Activated CD4-positive, alpha-beta T cell treated with anti-CD3 and anti-CD28 coated beads, Interleukin-2, amount 50 U/mL, for 48 hours (primary cell): ENCODE measurements around the gene XPNPEP2.

Source experiments
- DNase-seq, 2 experiments: peaks; one replicate each; pipeline ENCODE4 v3.0.0-alpha.2; 2020

The XPNPEP2 gene, protein sequence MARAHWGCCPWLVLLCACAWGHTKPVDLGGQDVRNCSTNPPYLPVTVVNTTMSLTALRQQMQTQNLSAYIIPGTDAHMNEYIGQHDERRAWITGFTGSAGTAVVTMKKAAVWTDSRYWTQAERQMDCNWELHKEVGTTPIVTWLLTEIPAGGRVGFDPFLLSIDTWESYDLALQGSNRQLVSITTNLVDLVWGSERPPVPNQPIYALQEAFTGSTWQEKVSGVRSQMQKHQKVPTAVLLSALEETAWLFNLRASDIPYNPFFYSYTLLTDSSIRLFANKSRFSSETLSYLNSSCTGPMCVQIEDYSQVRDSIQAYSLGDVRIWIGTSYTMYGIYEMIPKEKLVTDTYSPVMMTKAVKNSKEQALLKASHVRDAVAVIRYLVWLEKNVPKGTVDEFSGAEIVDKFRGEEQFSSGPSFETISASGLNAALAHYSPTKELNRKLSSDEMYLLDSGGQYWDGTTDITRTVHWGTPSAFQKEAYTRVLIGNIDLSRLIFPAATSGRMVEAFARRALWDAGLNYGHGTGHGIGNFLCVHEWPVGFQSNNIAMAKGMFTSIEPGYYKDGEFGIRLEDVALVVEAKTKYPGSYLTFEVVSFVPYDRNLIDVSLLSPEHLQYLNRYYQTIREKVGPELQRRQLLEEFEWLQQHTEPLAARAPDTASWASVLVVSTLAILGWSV

DNA sequence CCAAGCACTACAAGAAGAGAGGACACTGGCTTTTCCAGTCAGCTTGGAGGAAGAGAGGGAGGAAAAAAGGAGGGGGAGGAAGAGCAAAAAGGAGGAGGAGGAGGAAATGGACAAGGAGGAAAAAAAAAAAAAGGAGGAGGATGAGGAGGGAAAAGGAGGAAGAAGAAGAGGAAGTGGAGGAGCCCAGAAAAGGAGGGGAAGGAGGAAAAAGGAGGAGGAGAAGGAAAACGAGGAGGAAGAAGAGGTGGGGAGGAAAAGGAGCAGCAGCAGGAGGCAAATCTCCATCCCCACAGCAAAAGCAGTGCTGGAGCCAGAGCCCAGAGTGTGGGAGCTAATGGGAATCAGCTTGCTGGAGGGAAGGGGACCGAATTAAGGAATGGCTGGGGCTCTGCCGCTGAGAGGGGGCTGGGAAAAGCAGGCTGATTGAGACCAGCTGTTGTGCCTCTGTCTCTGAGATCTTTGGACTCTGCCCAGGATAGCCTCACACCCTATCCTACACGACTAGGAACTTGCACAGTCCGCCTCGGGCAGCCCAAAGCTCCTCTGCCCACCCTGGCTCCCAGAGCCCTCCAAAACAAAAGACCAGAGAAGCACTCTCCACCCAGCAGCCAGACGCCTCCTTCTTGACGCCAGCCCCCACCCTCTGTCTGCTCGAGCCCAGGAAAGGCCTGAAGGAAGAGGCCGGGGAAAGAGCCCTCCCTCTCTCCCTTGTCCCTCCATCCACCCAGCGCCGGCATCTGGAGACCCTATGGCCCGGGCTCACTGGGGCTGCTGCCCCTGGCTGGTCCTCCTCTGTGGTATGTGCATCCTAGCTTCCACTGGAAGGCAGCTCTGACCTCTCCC lies at the start of gene XPNPEP2:
TSS of gene XPNPEP2 (plus strand) at position 514 of the 843 bp plus-strand sequence. CDS start at position 749, 235 bp downstream.
- no peak for DNase-seq

DNA sequence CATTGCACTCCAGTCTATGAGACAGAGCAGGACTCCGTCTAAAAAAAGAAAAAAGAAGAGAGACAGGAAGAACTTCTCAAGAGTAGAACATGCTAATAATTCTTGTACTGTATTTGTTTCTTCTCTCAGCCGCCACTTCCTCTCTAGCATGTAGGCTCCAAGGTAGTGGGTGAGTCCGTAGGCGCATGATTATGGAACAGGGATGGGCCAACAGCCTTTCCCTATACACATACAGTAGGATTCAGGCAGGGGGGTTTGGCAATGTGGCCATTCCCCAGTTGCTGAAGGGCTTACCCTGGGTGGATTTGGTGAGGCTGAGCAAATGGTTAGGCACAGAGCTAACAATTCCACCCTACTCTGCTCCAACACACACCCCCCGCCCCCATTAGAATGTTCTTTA lies 49.0 kb upstream of the XPNPEP2 start:
- no peak for DNase-seq

DNA sequence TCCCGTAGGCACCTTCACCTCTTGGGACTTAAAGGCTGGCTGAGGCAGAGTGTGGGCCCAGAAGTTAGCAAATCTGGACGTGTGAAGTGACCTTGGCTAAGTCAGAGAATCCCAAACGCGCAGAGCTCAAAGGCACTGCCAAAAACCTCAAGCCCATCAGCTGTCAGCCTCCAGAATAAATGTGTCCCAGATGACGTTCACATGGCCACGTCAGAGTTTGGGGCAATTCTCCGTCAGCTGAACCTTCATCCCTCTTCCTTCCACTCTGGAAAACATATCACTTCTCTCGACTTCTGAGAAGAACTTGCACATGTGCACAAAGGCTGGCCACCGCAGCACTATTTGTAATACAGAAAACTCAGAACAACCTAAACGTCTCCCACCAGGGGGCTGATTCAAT lies 48.3 kb upstream of the XPNPEP2 start:
- no peak for DNase-seq

DNA sequence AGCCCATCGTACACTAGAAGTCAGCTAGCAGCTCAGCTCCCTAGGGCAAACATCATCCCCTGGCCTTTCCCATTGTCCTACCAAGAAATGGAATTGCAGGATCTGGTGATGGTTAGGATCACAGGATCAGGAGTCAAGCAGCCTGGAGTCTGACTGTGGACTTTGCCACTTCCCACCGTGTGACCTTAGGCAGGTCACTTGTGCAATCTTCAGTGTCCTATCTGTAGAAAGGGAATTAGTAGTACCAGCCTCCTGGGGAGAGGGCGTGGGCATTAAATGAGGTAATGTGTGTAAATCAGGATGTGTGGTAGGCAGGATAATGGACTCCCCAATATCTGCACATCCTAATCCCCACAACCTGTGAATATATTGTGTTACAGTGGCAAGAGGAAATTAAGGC lies 45.4 kb upstream of the XPNPEP2 start:
- DNase-seq: no peak

DNA sequence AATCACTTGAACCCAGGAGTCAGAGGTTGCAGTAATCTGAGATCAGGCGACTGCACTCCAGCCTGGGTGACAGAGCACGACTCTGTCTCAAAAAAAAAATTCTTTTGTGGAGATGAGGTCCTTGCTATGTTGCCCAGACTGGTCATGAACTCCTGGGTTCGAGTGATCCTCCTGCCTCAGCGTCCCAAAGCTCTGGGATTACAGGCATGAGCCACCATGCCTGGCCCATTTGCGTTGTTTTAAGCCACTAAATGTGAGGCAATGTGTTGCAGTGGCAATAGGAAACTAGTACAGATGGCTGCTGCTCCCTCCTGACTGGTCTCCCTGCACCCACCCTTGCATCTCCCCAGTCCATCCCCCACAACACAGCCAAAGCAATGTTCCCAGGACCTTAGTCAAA lies 44.0 kb upstream of the XPNPEP2 start:
- DNase-seq: no peak

DNA sequence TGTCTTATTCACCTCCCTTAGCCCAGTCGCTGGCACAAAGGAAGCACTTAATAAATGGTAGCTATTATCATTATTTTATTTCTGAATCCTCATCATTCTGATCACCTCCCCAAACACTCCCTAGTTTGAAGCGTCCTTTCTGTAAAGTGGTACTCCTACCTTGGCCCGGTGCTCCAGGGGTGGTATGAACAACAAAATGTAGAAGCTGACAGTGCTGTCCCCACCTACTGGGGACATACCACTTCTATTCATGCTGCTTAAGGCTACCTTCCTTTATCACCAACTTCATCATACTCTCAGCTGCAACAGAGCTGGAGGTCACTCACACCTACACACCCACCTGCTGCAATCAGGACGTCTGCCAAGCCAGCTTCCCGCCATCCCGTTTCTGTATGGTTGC lies 43.2 kb upstream of the XPNPEP2 start:
- DNase-seq: no peak

DNA sequence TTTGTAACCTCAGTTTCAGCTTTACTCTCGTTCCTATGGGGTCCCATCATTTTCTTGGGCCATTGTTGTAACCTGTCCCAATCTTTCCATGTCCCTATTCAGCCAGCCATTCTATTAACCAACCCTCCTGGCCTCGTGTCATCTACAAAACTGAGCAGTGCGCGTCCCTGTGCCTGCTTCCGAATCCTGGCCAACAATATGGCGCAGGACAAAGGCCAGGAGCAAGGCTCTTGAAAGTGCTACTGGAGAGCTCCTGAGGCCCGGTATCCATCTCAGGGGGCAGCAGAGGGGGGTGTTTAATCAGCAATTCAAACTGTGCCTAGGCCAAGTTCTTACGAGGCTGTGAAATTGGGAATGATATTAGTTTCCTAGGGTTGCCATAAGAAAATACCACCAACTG lies 42.8 kb upstream of the XPNPEP2 start:
- DNase-seq: no peak

DNA sequence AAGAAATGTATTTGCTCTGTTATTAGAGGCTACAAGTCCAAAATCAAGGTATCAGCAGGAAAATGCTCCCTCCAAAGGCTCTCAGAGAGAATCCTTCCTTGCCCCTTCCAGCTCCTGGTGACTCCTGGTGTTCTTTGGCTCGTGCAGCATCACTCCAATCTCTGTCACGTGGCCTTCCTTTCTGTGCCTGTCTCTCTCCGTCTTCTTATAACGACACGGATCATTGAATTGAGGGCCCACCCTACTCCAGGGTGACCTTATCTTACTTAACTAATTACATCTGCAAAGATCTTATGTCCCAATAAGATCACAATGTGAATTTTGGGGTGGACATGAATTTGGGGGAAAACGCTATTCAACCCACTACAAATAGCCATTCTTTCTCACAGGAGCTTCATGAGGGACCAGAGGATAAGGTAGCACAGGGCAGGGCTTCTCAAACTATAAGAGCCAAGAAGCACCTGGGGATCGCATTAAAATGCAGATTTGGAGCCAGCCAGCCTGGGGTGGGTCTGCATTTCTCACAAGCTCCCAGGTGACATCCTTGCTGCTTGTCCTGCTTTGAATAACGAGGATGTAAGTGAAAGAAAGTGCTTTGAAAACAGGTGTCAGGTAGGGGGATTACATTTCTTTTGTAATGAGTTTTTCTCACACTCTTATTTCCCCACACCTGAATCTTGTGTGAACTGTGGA lies 42.2 kb upstream of the XPNPEP2 start:
- no peak for DNase-seq

DNA sequence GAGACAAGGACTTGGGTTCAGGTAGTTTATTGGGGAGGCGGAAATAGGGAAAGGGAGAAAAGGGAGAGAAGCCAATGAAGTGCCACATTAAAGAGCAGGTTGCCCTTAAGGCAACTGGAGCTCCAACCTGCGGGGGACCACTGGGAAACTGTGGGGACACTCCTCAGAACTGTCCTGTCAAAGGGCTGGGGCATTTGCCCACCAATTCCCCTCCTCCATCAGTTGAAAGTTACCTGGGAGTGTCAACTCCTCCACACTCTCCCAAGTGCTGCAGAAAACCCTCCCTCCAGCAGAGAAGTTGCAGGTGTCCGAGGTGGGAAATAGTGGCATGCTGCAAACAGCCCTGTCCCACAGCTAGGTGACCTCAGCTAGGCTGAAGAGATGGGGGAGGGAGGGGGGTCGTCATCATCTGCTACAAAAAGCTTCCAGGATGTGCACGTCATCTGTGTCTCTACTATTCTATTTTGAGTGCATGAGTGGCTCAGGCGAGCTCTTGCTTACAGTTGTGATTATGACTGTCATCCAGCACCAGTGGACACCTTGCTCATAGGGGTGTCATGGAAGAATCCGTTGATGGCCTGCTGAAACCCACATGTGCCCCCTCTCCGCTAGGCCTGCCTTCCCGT lies 41.5 kb upstream of the XPNPEP2 start:
- DNase-seq: no peak

DNA sequence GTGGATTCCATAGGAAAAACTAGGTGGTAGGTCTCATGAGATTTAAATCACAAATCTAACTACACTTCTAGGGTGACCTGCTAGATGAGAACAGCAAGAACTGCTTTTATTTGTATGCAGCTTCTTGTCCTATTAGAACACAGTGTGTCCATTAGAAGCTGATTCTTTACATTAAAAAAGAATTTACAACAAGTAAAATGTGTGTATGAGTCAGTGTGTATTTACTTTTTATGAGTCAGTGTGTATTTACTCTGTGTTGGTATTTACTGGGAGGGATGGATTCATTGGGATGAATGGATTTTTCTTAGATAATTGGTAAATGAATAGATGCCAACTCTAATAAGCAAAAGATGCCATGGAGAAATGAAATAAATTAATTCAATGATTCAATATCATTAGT lies 40.6 kb upstream of the XPNPEP2 start:
- no peak for DNase-seq

DNA sequence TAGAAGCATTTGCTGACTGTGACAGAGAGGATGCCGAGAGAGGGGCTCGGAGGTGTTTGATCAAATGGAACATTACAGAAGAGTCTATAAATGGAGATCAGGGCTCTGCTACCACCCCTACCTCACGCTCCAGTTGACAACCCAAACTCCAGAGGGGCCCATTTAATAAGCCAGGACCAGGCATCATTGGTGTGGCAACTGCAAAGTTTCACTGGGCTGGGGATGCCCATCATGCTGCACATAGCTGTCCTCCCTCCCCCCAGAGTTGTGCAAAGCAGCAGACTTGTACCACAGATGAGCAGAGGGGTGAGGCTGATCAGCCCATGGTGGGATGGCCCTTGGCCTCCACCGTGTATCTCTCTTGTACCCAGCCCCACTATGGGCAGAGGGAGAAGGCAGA lies 38.2 kb upstream of the XPNPEP2 start:
- no peak for DNase-seq

DNA sequence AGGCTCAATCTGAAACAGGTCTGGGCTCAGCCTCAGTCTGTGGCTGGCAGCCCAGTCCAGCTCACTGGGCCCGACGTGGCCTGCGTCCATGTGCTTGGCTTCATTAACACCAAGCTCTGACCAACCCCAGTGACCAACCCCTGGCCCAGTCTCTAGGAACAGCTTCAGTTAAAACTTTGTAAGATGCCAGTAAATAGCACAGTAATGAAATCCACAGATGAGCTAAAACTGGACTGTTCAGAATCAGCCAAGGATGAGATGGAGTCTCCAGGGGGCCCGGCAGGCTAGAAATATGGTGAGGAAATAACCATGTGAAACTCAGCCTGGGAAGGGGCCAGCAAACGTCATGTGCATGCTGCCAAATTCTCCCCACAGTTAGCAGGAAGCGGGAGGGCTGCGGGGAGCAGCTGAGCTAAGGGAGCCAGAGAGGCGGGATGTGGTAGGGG lies 37.1 kb upstream of the XPNPEP2 start:
- DNase-seq: no peak

DNA sequence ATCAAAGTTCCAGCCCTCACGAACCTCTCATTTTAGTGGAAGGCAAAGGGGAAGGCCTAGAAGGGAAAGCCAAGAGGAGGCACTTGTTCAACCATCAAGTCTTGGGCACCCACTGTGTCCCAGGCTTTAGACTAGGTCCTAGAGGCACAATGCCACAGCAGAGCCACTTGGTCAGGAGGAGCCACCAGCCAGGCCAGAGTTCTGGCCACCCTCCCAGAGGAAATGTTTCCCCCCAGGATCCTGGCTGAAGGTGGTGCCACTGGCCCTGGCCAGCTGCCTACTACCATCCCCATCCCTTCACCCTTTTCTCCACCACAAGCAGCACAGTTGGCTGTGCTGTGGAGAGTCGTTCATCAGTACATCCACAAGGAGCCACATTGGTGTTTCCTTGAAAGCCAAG lies 34.3 kb upstream of the XPNPEP2 start:
- DNase-seq: no peak

DNA sequence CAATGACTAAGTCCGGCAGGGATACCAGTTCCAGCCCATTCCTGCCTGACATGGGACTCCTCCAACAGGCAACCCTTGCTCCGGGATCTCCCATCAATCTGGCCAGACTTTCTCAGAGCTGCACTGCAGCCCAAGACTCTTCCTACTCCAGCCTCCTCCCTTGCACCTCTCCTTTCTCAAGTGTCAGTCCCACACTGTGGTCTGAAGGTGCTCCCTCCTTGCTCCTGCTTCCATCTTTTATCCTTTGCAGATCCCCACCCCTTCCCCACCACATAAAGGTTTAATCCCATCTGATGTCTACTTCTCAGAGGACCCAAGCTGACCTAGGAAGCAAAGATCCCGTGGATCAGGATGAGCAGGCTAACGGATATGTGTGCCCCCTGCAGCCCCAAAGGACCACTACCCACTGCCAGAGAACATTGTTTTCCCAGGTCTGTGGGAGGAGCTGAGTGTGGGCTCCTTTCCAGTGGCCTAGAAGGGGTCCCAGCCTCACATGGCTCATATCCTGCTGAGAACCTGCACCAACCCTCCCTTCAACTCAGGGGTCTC lies 33.3 kb upstream of the XPNPEP2 start:
- DNase-seq: no peak

DNA sequence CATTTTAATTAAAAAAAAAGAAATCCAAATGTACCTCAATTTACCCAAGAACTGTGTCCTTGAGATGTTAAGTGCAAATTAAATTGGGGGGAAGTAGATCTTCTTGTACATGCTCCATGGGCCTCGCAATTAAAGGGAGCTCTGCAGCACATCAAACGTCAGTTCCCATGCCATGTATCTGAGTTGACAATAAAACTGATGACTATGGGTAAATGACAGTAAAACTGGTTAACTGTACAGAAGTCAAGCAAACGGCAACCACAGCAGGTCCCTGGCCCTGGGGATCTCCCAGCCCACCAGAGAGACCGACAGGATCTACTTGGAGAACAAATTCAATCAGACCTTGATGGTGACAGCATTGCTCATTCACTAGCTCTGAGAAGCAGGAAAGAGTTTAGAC lies 32.8 kb upstream of the XPNPEP2 start:
- no peak for DNase-seq

DNA sequence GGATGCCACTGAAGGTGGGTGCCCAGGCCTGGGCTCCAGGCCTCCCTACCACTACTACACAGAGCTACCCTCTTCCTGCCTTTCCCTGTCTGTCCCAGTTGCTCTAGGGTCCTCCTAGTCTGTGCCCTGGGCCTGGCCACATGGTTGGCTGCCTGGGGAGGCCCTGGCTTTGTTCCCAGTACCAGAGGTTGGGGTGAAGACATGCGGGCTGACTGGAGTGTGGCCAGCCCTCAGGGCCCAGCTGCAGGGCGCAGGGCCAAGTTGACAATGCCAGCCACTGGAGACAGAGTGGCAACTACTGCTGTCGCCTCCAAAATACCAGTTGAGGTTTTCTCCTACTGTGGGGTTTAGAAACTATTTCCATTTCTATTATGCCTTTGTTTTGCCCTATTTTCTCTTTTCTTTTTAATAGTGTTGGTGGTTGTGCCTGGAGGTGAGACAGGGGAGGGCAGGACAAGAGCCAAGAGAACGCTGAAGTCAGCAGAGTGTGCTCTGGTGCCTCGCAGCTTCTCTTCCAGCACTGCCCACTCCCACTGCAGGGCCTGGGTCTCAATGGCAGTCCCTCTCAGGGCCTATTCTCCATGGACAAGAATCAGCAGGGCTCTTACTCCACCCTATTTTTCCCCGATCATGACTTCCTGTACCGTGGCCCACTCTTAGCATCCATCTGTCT lies 32.2 kb upstream of the XPNPEP2 start:
- no peak for DNase-seq

DNA sequence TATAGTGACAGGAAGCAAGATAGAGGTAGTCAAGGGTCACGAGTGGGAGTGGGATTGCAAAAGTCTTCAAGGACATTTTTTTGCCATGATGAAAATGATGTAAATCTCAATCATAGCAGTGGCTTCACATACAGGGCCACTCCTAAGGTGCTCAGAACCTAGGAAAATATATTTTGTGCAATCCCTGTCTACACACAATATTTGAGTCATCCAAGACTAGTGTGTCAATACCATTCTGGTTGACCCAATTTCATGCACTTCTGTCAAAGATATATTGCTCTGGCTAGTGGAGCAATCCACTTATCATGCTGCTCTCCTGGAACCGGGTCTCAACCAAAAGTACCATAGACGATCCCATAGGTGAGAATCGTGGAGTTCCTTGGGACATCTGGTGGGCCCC lies 24.2 kb upstream of the XPNPEP2 start:
- no peak for DNase-seq

DNA sequence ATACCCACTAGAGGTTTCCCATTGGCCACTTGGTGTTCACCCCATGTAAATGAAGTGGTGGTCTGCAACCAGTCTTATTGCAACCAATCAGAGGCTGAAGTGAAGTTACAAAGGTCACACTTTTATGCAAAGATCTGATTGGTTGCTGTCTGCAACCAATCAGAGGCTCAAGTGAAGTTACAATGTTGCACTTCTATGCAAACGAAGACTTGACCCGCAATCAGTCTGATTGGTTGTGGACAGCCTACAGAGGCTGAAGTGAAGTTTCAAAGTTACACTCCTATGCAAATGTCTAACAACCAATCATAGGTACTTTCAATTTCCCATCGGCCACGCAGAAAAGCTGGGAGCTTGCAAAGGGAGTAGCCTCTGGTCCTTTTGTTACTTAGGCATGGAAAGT lies 22.3 kb upstream of the XPNPEP2 start:
- DNase-seq: no peak

DNA sequence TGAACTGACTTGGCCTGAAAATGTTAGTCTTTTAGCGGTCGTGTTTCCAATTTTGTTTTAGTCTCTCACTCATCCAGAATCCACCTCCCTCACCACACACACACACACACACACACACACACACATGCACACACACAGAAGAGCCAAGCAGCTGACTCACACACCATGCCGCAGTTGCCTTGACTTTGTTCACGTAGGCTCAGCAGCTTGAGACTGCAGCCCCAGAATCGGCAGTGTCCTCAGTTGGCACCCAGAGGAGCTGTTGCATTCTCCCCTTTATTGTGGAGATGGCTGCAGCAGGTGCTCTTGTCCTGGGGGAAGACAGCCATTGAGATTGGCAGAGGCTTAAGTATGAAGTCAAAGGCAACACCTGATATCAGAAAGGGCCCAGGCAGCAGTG lies 20.9 kb upstream of the XPNPEP2 start:
- DNase-seq: no peak

DNA sequence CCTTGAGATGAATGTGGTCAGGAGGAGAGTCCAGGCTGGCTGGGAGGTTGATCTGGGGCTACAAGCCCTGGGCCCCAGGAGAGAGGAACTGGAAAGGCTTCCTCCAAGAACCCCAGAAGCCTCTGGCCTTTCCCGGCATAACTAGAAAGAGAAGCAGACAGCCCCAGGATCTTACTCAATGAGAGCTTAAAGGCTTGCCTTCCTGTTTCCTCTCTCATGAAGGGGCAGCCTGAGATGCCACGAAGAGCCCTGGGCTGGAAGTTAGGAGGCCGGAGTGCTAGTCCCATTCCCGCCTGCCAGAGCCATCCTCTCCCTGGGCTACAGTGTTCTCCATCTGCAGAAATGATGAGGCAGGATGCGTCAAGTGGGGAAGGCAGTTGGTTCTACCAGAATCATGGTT lies 20.1 kb upstream of the XPNPEP2 start:
- no peak for DNase-seq

DNA sequence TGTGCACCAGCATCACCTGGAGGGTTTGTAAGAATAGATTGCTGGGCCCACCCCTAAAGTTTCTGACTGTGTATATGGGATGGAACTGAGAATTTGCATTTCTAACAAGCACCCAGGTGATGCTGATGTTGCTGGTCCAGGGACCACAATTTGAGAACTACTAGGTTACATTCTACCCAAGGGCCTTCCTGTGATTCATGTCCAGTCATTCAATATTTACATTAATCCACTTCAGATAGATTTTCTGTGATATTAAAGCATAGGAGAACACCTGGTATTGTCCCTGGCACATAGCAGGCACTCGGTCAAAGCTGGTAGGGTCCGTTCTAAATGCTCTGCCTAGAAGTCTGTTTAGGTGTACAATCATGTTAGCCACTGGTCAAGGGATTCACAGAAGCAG lies 19.5 kb upstream of the XPNPEP2 start:
- DNase-seq: no peak
